Heart left ventricle (tissue), 13 donors: Measurements from ENCODE around the gene NOX4.

ENCODE experiments used
- POLR2A ChIP-seq, 2 donors: fragments of 450-650 bp; IDR thresholded peaks; one replicate each; pipeline ENCODE4 v1.6.1; 2017; ENCODE audit warnings: antibody characterized with exemption in 2 of 2, mild to moderate bottlenecking in 2 of 2, moderate library complexity in 2 of 2
- TF ChIP-seq, protein P1 (sequence below), 12 donors: fragments of 200-600 bp; sonication (generic) in 4 of 12; IDR thresholded peaks; one replicate each; pipeline versions ENCODE4 v1.5.0 to v1.8.0; 2018 to 2022; ENCODE audit warnings: antibody characterized with exemption in 12 of 12, mild to moderate bottlenecking in 5 of 12
- donor health status: ischemic (EF 13 %, LVEDD 7.1; RV severe dilation, severe dysfunction).
- donor health status: DM: no; HTN: yes; CAD: no.
- donor health status: DM: no; HTN: no; CAD: no.
- donor health status: ischemic (EF 25% LVEDD 6.9; RV normal size, moderate dysfunction).
- donor health status: ischemic (EF 25% LVEDD 5.7; RV mildly dilated, moderate dysfunction).
- donor health status: ischemic (EF 35%, LVEDD 5.7; RV mildly dilated, moderate dysfunction).
- donor health status: nonischemic (EF 11% LVEDD 7.7; RV severe dilation, severe dysfunction).
- donor health status: DM: yes; HTN: yes; CAD: no.
- donor health status: PGD.
- donor health status: ischemic (EF 29% LVEDD 5.4; RV normal size, mild dysfunction).
- donor health status: nonischemic (EF 23%, LVEDD 6.1; RV moderate dilation, normal function).

DNA sequence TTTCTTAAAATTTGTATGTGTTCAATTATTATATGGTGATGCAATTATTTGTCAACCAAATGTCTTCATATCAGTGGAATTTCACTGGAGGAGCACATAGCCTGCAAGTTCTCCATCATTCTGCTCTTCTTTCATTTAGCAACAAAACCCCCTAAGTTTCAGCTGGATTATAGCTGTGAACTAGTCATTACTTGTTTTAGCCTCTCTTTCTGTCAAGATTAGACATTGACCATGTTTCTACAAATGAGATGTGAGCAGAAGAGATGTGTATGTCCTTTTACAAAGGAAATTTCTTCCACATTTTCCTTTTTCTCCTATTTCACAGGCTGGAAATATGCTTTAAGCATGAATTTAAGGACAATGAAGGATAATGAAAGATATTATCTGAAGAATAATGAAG, 9.2 kb upstream of the NOX4 start:
- no peak for TF ChIP-seq POLR2A (IDR thresholded peaks at IDR 0.05)
- TF ChIP-seq, protein P1, sequence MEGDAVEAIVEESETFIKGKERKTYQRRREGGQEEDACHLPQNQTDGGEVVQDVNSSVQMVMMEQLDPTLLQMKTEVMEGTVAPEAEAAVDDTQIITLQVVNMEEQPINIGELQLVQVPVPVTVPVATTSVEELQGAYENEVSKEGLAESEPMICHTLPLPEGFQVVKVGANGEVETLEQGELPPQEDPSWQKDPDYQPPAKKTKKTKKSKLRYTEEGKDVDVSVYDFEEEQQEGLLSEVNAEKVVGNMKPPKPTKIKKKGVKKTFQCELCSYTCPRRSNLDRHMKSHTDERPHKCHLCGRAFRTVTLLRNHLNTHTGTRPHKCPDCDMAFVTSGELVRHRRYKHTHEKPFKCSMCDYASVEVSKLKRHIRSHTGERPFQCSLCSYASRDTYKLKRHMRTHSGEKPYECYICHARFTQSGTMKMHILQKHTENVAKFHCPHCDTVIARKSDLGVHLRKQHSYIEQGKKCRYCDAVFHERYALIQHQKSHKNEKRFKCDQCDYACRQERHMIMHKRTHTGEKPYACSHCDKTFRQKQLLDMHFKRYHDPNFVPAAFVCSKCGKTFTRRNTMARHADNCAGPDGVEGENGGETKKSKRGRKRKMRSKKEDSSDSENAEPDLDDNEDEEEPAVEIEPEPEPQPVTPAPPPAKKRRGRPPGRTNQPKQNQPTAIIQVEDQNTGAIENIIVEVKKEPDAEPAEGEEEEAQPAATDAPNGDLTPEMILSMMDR (IDR thresholded peaks at IDR 0.05) = no peak
